ENCODE measurements around the gene ALCAM.
A peak's percentile ranks its signal among the peaks of the same experiment; 100 is the strongest.

ALCAM gene

GRCh38 chr3:105366326-105367062 lies at the start of gene ALCAM:
Gene ALCAM, plus strand, starts transcription at chr3:105366909.
- DNase-seq, result peak; percentile 83

DNA sequence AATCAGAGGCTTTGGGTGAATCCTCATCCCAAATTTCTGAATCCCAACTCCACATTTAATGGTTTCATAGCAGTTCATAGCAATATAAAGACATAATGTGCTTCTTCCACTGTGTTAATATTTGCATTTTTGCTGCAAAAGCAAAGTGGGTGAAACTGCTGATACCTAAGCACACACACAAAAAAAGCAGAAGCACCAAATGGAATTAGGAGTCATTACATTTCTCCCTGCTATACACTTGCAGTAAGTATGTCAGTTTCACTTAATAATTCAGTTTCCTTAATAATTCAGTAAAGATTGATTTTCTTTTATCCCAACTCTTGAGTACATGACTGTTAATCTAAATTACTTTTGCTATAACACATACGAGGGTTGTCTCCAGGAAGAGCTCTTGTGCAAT lies 48.9 kb upstream of the ALCAM start:
- no peak for DNase-seq

- no peak for DNase-seq
Observed at GRCh38 chr3:105322570-105323273, 44.0 kb upstream of the ALCAM start.

DNA sequence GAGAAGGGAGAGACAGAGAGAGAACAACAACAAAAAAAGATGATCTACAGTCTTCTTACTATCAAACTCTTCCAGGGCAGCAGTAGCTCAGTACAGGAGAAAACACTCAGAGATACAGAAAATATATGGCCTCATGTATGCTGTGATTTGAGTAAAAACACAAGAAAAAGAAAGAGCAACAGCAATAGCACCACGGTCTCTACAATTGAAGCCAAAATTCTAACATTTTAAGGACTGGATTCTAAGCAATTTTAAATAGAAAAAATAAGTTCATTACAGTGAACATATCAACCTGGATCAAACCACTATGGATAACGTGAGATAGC lies 43.5 kb upstream of the ALCAM start:
- DNase-seq, result no peak

DNA sequence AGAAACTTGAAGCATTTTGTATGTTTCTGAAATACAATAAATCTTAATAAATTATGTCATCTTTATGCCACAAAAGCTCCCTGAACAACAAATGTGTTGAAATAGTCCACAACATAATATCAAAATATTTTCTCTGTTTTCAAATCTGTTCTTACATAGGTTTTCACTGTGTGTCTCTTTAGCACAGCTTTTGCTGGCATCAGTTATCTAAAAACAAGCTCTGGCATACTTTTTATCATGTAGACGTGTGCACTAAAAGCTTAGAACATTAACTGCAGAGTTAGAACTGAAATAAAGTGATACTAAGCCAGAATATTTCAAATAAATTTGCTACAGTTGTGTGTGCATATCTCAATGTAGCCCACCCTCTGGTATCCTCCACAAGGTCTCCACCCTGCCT lies 41.8 kb upstream of the ALCAM start:
- no peak for DNase-seq

DNA sequence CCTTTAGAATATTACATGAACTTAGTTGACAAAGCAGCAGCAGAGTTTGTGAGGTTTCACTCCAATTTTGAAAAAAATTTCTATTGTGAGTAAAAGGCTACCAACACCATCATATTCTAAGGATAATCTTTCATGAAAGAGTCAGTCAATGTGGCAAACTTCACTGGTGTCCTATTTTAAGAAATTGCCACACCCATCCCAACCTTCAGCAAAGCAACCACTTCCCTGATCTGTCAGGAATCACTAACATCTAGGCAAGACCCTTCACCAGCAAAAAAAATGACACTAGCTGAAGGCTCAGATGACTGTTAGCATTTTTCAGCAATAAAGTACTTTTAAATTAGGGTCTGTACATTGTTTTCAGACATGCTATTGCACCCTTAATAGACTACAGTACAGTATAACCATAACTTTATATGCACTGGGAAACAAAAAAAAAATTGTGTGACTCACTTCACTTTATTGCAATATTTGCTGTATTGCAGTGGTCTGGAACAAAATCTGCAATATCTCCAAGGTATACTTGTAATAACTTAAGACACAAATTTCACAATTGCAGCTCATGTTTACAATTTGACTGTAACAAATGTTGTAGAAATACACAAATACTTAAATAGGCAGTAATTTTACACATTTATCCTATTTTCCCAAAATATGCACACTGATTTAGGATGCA lies 38.9 kb upstream of the ALCAM start:
- no peak for DNase-seq

- DNase-seq, result no peak
Observed at GRCh38 chr3:105328338-105328730, 38.4 kb upstream of the ALCAM start.

DNA sequence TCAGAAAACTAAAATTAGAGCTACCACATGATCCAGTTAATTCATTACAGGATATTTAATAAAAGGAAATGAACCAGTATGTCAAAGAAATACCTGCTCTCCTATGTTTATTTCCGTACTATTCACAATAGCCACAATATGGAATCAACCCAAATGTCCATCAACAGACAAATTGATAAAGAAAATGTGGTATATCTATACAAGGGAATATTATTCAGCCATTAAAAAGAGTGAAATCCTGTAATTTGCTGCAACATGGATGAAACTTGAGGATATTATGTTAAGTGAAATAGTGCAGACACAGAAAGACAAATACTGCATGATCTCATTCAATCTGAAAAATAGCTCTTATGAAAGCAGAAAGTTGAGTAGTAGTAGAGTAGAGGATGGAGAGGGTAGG lies 33.7 kb upstream of the ALCAM start:
- no peak for DNase-seq

GRCh38 chr3:105334138-105334882 lies 32.4 kb upstream of the ALCAM start:
- no peak for DNase-seq

DNA sequence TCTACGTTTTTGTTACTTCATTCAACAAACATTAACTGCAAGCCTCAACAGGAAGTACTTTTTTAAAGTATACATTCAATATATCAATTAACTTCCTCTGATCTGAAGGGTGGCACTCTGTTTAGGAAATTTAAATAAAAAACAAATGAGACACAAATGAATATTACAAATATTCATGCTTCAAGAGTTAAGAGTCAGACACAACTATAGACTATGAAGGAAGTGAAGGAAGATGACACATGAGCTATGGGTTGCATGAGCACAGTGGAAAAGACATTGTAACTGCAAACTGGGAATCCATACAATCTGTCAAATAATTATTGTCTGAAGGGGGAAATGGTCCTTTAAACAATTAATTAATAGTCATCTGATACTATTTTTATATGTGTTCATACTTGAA lies 26.8 kb upstream of the ALCAM start:
- DNase-seq, result no peak

DNA sequence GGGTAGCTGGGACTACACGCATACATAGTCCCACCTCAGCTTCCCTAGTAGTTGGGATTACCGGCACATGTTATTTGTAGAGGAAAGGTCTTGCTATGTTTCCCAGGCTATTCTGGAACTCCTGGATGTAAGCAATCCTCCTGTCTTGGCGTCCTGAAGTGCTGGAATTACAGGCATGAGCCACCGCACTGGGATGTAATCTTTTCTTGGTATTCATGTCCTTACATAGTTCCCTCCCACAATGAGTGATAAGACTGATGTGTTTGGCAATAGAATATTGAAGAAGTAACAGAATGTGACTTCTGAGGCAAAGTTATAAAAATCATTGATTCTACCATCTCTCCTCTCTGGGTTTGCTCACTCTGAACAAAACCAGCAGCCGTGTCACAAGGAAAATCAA lies 22.7 kb upstream of the ALCAM start:
- no peak for DNase-seq

- no peak for DNase-seq
Observed at GRCh38 chr3:105345156-105345555, 21.6 kb upstream of the ALCAM start.

DNA sequence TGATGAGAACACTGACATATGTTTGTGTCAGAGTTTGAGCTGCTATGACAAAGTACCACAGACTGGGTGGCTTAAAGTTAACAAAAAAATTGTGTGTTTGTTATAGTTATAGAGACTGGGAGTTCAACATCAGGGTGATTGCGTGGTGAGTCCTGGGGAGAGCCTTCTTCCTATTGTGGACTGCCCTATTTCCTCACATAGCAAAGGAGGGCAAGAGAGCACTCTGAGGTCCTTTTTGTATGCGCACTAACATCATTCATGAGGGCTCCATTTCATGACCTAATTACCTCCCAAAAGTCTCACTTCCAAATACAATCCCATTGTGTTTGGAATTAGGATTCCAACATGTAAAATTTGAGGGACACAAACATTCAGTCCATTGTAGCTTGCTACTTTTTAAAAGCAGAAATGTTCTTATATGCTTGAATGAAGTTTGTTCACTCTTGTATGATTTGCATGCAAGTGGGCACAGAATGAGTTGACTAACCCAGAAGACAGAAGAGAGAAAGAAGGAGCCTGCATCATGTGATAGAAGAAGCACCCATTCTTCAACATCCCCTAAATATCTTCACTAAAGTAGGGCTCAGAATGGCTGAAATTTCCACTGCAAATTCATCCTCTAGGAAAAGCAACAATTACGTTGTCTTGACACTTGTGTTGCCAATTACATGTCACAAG lies 18.9 kb upstream of the ALCAM start:
- DNase-seq, result no peak

DNA sequence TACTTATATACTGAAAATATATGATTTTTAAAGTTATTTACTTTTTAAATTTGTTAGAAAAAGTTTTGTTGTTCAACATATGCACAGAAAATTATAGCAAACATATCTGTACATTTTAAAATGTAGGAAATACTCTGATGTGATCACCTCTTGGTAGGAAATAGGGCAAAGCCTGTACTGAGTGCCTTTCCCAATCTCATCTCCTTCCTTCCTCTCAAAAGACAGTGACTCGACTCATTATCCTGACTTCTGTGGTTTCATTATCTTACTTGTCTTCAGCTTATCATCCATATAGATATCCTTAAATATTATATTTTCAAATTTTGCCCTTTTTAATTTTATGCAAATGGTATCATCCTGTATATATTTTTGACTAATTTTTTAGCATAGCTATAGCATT lies 18.4 kb upstream of the ALCAM start:
- DNase-seq, result no peak

- DNase-seq, result no peak
Observed at GRCh38 chr3:105349684-105350387, 16.9 kb upstream of the ALCAM start.

GRCh38 chr3:105351821-105352220 lies 14.9 kb upstream of the ALCAM start:
- DNase-seq, result no peak

GRCh38 chr3:105352976-105353375 lies 13.7 kb upstream of the ALCAM start:
- DNase-seq, result no peak

- DNase-seq, result peak; percentile 17
Observed at GRCh38 chr3:105353485-105354161, 13.1 kb upstream of the ALCAM start.

DNA sequence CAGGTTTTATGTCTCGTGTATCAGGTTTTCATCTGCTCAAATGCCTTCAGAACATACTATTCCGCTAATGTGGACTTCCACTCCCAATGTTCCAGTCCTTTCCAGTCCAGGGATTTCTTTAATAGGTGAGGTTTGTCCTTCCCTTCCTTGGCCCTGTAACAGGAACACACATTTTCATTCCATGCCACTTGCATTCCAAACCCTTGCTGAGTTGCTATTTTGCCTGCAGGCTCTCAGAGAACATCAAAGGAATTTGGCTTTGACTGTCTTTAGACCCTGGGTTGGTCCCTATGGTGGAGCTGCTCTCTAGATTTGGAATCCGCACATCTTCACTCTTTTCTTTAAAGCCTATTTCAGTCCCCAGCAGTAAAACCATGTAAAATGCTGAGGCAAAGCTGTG lies 12.3 kb upstream of the ALCAM start:
- DNase-seq, result no peak

GRCh38 chr3:105355408-105356061 lies 11.2 kb upstream of the ALCAM start:
- no peak for DNase-seq

GRCh38 chr3:105356396-105356795 lies 10.3 kb upstream of the ALCAM start:
- no peak for DNase-seq

Data from CD4-positive, alpha-beta T cell treated with Interleukin-15 for 1 hour (primary cell).